Chondrocyte (in vitro differentiated cells): ENCODE results near the gene MED23. TPM values are rescaled to one million over a fixed set of nuclear protein-coding genes. Genes with fewer than 3 reads are reported as not detected.

Source experiments
- DNase-seq: peaks from one replicate; pipeline ENCODE4 v3.0.0; 2021; ENCODE audit warnings: mixed read lengths, low spot score
- H3K27ac Mint-ChIP-seq: one replicate; pipeline ENCODE4 v1.8.0; 2021; ENCODE audit warnings: mild to moderate bottlenecking, moderate library complexity, mixed read lengths; ENCODE audit not compliant: unreplicated experiment
- H3K27me3 Mint-ChIP-seq: 2 replicates; pipeline ENCODE4 v1.8.0; 2021; ENCODE audit warnings: low read depth, mixed read lengths
- H3K36me3 Mint-ChIP-seq: 2 replicates; pipeline ENCODE4 v1.8.0; 2021; ENCODE audit warnings: low read depth, mixed read lengths
- H3K4me1 Mint-ChIP-seq: 2 replicates; pipeline ENCODE4 v1.8.0; 2021; ENCODE audit warnings: low read depth, mild to moderate bottlenecking, mixed read lengths
- H3K4me3 Mint-ChIP-seq: one replicate; pipeline ENCODE4 v1.8.0; 2021; ENCODE audit warnings: mild to moderate bottlenecking, moderate library complexity, mixed read lengths; ENCODE audit not compliant: unreplicated experiment
- H3K9me3 Mint-ChIP-seq: 2 replicates; pipeline ENCODE4 v1.8.0; 2021; ENCODE audit warnings: low read depth, mixed read lengths
- total RNA-seq: library from RNA; stranded (reverse); gene quantifications from 3 replicates; pipeline ENCODE4 v1.2.1, GENCODE V29; 2021
- TF ChIP-seq, protein P1 (sequence below): fragments of 200-600 bp; sonication (generic); IDR thresholded peaks from 2 replicates; pipeline ENCODE4 v1.5.0; 2021; ENCODE audit warnings: antibody characterized with exemption, mild to moderate bottlenecking, moderate library complexity

MED23 gene
- total RNA-seq, 1 donor from 2014 or later, result 26.2 TPM

GRCh38 chr6:131555992-131556391, 72.0 kb downstream of the MED23 start:
- Mint-ChIP-seq H3K4me3 (no peak overlapping the region), H3K36me3 (no peaks in the 10 kb centered on the region), H3K27ac (no peak overlapping the region), H3K9me3 (no peaks in the 10 kb centered on the region), H3K4me1 (no peaks in the 10 kb centered on the region), H3K27me3 (peaks cover 4% of the 10 kb centered on the region)
- TF ChIP-seq, protein P1, sequence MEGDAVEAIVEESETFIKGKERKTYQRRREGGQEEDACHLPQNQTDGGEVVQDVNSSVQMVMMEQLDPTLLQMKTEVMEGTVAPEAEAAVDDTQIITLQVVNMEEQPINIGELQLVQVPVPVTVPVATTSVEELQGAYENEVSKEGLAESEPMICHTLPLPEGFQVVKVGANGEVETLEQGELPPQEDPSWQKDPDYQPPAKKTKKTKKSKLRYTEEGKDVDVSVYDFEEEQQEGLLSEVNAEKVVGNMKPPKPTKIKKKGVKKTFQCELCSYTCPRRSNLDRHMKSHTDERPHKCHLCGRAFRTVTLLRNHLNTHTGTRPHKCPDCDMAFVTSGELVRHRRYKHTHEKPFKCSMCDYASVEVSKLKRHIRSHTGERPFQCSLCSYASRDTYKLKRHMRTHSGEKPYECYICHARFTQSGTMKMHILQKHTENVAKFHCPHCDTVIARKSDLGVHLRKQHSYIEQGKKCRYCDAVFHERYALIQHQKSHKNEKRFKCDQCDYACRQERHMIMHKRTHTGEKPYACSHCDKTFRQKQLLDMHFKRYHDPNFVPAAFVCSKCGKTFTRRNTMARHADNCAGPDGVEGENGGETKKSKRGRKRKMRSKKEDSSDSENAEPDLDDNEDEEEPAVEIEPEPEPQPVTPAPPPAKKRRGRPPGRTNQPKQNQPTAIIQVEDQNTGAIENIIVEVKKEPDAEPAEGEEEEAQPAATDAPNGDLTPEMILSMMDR, result no peak
- DNase-seq, result no peak

GRCh38 chr6:131552572-131552971, 75.5 kb downstream of the MED23 start:
- no peaks in the 10 kb centered on the region for H3K9me3 Mint-ChIP-seq
- no peaks in the 10 kb centered on the region for H3K4me1 Mint-ChIP-seq
- H3K27me3 Mint-ChIP-seq, result peaks cover 4% of the 10 kb centered on the region
- H3K4me3 Mint-ChIP-seq, result no peak overlapping the region
- no peaks in the 10 kb centered on the region for H3K36me3 Mint-ChIP-seq
- no peak for DNase-seq
- H3K27ac Mint-ChIP-seq, result no peak overlapping the region
- TF ChIP-seq, protein P1, result no peak

DNA sequence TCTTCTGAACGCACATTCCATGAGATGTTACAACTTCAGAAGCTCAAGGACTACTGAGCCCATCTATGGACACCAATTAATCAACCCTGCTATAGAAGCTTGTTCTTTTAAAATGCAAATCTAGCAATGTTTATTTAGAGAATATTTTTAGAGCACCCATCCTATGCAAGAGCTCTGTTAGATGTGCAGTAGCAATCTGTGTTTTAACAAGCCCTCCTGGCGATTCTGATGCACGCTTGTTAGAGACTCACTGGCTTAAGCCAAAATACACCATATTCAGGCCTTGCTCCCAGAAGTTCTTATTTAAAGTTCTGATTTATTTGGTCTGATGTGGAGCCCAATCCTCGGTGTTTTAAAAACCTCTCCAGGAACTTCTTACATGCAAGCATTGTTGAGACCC, 76.1 kb downstream of the MED23 start:
- H3K27ac Mint-ChIP-seq, result no peak overlapping the region
- H3K4me3 Mint-ChIP-seq, result no peak overlapping the region
- no peaks in the 10 kb centered on the region for H3K4me1 Mint-ChIP-seq
- no peaks in the 10 kb centered on the region for H3K36me3 Mint-ChIP-seq
- no peak for DNase-seq
- H3K27me3 Mint-ChIP-seq, result peaks cover 7% of the 10 kb centered on the region
- H3K9me3 Mint-ChIP-seq, result no peaks in the 10 kb centered on the region
- TF ChIP-seq, protein P1, result no peak

GRCh38 chr6:131549811-131550210, 78.2 kb downstream of the MED23 start:
- Mint-ChIP-seq H3K4me1 (no peaks in the 10 kb centered on the region), H3K4me3 (no peak overlapping the region), H3K9me3 (no peaks in the 10 kb centered on the region), H3K27me3 (peaks cover 10% of the 10 kb centered on the region), H3K36me3 (no peaks in the 10 kb centered on the region), H3K27ac (no peak overlapping the region)
- TF ChIP-seq, protein P1, result no peak
- no peak for DNase-seq

- no peak overlapping the region for H3K4me3 Mint-ChIP-seq
Measured at GRCh38 chr6:131548441-131548840, 79.6 kb downstream of the MED23 start.

More at GRCh38 chr6:131548441-131548840, 79.6 kb downstream of the MED23 start:
- Mint-ChIP-seq H3K36me3 (no peaks in the 10 kb centered on the region), H3K9me3 (peaks cover 4% of the 10 kb centered on the region), H3K27ac (no peak overlapping the region), H3K27me3 (peaks cover 9% of the 10 kb centered on the region), H3K4me1 (no peaks in the 10 kb centered on the region)
- TF ChIP-seq, protein P1, result no peak
- DNase-seq, result no peak
